Lower leg skin (tissue), 4 donors: Measurements from ENCODE around the gene KIAA0513. TPM values are rescaled to one million over a fixed set of nuclear protein-coding genes. Genes with fewer than 3 reads are reported as not detected.

ENCODE experiments used
- DNase-seq, 2 donors: peaks; one replicate each; pipeline ENCODE4 v3.0.0-alpha.2; 2019; ENCODE audit warnings: low spot score in 2 of 2
- H3K4me3 ChIP-seq: fragments of 200-600 bp; sonication (generic); 2 replicates; pipeline ENCODE4 v1.5.1; 2017; ENCODE audit warnings: mild to moderate bottlenecking, low read depth; ENCODE audit not compliant: poor library complexity, severe bottlenecking
- POLR2A ChIP-seq, 2 donors: fragments of 450-650 bp; IDR thresholded peaks; one replicate each; pipeline ENCODE4 v1.6.1; 2016 to 2017; ENCODE audit warnings: antibody characterized with exemption in 2 of 2, mild to moderate bottlenecking in 1 of 2, moderate library complexity in 1 of 2
- WGBS, 2 donors: methylation state at CpG; one replicate each; pipeline ENCODE4 v1.1.5; 2018; 5-methylcytosine and 5-hydroxymethylcytosine counted together
- intact Hi-C: fragments of 100-400 bp; cut with DNase I; formaldehyde crosslinking; loops from one replicate; pipeline ENCODE4 v1.15.0; 2023; ENCODE audit warnings: low total_unique reads
- total RNA-seq, 4 donors: library from RNA; depleted of rRNA; stranded (reverse); fragments of >200 nt; gene quantifications; one replicate each; pipeline ENCODE4 v1.1.0, GENCODE V29; 2016
- TF ChIP-seq, protein P1 (sequence below), 3 donors: fragments of 450-650 bp; IDR thresholded peaks; one replicate each; pipeline ENCODE4 v1.5.1; 2016; ENCODE audit warnings: antibody characterized with exemption in 3 of 3, mild to moderate bottlenecking in 3 of 3, moderate library complexity in 2 of 3

Gene KIAA0513
- total RNA-seq, 4 donors from 2014 or later = 37.5 to 48.1 (median 39.2) TPM

DNA sequence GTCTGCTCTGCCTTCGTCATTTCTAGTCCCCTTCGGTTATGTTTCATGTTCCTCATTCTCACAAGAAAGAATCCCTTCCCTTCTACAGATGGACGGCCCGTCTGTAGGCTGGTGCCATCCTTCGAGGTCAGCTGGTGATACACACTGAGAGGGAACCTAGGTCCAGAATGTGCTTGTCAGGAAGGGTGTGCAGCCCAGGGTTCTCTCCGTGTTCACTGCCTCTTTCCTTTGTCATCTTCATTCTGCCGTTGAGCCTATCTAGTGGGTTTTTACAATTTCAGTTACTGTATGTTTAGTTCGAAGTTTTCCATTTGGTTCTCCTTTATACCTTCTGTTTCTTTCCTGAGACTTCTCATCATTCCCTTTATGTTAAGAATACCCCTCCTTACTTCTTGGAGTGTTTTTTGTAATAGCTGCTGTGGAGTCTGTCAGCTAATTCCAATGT lies 18.9 kb downstream of the KIAA0513 start:
- TF ChIP-seq, protein P1, sequence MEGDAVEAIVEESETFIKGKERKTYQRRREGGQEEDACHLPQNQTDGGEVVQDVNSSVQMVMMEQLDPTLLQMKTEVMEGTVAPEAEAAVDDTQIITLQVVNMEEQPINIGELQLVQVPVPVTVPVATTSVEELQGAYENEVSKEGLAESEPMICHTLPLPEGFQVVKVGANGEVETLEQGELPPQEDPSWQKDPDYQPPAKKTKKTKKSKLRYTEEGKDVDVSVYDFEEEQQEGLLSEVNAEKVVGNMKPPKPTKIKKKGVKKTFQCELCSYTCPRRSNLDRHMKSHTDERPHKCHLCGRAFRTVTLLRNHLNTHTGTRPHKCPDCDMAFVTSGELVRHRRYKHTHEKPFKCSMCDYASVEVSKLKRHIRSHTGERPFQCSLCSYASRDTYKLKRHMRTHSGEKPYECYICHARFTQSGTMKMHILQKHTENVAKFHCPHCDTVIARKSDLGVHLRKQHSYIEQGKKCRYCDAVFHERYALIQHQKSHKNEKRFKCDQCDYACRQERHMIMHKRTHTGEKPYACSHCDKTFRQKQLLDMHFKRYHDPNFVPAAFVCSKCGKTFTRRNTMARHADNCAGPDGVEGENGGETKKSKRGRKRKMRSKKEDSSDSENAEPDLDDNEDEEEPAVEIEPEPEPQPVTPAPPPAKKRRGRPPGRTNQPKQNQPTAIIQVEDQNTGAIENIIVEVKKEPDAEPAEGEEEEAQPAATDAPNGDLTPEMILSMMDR (IDR thresholded peaks at IDR 0.05) = no peak
- TF ChIP-seq POLR2A (IDR thresholded peaks at IDR 0.05) = no peak
- no peak for DNase-seq
- no peak overlapping the region for H3K4me3 ChIP-seq
- WGBS, 2 donors = 91 to 95% methylated on average over 8 of the region's 8 CpGs
- intact Hi-C loops = loop anchor here (10.0 kb wide), 1 partner anchor 1168 kb away; no protein-coding TSS in a partner anchor

- intact Hi-C loops = loop anchor here (10.0 kb wide), 1 partner anchor 1168 kb away; no protein-coding TSS in a partner anchor
- no peak for DNase-seq
- WGBS, 2 donors = 90 to 91% methylated on average over 20 of the region's 20 CpGs
- TF ChIP-seq, protein P1 (IDR thresholded peaks at IDR 0.05) = no peak
- no peak for TF ChIP-seq POLR2A (IDR thresholded peaks at IDR 0.05)
- no peak overlapping the region for H3K4me3 ChIP-seq
Measured at GRCh38 chr16:85046931-85047866, 19.6 kb downstream of the KIAA0513 start.

DNA sequence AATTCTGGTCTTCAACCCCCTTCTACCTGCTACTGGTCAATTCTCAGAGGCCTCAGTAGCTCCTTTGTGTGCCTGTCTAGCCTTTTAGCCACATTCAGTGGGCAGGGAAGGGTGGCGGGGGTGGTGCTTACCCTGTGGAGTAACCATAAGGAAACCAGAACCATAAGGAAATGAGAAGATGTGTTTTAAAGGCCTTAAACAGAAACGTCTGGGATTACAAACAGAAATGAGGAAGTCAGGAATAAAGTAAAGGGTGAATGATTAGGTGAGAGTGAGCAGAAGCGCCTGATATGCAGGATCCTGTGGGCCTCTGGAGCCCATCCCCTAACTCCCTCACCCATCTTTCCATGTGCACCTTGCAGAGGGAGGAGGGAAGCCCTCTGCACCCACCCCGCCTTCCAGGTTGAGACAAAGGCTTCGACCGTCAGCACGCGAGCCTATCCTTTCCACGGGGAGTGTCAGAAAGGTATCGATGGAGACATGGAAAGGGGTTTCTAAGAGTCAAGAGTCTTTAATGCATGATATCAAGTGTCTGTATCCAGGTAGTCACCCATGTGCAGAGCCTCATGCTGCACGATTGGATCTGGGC lies 20.4 kb downstream of the KIAA0513 start:
- no peak for TF ChIP-seq POLR2A (IDR thresholded peaks at IDR 0.05)
- TF ChIP-seq, protein P1 (IDR thresholded peaks at IDR 0.05) = no peak

GRCh38 chr16:85048921-85049562 lies 21.4 kb downstream of the KIAA0513 start:
- no peak overlapping the region for H3K4me3 ChIP-seq
- intact Hi-C loops = loop anchor here (10.0 kb wide), 1 partner anchor 1166 kb away; no protein-coding TSS in a partner anchor
- TF ChIP-seq POLR2A (IDR thresholded peaks at IDR 0.05) = no peak
- TF ChIP-seq, protein P1 (IDR thresholded peaks at IDR 0.05) = no peak
- 92 to 96% methylated on average over 17 of the region's 17 CpGs for WGBS, 2 donors
- no peak for DNase-seq

More for the DNA sequence above, 20.4 kb downstream of the KIAA0513 start:
- WGBS, 2 donors = 85 to 93% methylated on average over 11 of the region's 11 CpGs
- DNase-seq = no peak
- intact Hi-C loops = loop anchor here (10.0 kb wide), 1 partner anchor 1167 kb away; no protein-coding TSS in a partner anchor
- no peak overlapping the region for H3K4me3 ChIP-seq

DNA sequence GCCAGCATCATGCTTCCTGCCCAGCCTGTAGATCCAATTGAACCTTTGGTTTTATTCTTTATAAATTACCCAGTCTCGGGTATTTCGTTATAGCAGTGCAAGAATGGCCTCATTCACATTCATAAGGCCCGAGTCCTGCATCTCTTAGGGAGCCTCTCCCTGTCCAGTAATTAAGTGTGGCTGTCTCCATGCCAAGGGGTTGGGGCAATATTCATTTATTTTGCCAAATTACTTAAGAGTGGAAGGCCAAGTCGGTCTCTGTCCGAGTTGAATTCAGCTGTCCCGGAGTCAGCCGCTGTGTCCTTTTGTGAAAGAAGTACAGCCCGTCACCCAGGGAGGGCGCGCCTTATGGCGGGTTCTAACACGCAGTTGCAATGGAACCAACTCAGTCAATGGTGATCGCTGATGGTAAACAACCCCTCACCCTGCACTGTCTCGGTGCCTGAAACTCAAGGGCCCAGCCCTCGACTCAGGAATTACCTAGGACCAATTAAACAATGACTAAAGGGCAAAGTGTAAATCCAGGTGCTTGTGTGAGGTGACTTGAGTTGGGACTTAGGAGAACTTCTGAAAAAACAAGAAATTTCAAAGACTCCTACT lies 22.2 kb downstream of the KIAA0513 start:
- 90 to 95% methylated on average over 15 of the region's 15 CpGs for WGBS, 2 donors
- DNase-seq = no peak
- no peak overlapping the region for H3K4me3 ChIP-seq
- intact Hi-C loops = loop anchor here (10.0 kb wide), 1 partner anchor 1165 kb away; no protein-coding TSS in a partner anchor
- TF ChIP-seq POLR2A (IDR thresholded peaks at IDR 0.05) = no peak
- TF ChIP-seq, protein P1 (IDR thresholded peaks at IDR 0.05) = no peak
